Raji (cell line): ENCODE measurements around the gene MAPK12.

Experiments used
- POLR2A ChIP-seq: IDR thresholded peaks from 2 replicates; pipeline ENCODE4 v1.6.1; 2011; ENCODE audit warnings: low read depth, low read length, control low read depth; ENCODE audit not compliant: insufficient read depth

Gene MAPK12

DNA sequence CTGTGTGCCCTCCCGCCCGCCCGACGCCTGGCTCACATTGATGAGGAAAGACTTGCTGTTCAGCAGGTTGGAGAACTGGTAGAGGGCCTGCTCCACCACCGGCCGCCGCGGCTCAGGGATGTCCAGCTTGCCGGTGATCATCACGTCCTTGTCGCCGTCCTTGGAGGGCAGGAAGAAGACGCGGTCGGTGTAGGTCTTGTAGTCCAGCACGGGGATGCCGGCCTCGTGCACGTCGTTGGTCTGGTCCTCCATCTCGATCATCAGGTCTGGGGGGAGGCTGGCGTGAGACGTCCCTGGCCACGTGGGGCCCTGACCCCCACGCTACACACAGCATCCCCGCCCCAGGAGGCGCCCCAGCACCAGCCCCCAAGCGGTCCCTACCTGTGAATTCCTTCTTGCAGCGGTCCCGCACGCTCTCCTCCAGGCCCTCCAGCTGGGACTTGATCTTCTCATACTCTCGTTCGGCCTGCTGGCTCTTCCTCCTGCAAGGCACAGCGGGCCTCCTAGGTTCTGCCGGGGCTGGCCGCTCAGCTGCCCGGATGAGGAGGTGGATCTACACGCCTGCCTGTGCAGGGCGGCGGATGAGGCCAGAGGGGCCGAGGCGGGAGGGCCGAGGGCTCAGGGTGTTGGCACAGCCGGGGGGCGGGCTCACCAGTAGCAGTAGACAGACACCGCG, 19.4 kb upstream of the MAPK12 start:
- no peak for TF ChIP-seq POLR2A

DNA sequence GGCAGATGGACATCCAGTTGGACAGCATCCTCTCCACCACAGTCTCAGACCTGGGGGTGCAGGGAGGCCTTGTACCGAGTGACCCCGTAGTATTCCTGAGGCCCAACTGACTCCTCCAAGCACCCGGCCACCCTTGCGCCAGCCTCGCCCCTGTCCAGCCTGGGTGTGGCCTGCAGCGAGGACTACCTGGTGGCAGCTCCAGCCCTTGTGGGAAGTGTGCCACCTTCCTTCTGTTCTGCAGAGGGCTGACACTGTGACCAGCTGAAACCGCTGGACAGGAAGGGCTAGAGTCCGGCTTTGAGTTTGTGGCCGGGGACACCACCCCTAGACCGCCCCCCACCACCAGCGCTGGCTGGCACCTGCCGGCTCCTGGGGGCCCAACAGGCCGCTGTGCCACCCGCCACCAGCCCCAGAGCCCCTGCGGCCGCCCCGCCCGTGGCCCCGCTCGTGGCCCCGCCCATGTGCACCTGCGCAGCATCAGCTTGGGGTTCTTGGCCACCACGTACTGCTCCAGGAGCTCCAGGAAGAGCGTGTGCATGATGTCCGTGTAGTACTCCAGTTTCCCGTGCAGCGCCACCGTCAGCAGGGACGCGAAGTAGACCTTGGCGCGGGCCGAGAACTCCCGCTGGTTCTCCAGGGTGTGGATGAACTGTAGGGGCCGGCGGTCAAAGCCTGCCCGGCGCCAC, 18.7 kb upstream of the MAPK12 start:
- TF ChIP-seq POLR2A, result no peak

- TF ChIP-seq POLR2A, result no peak
Observed at GRCh38 chr22:50278956-50279619, 17.6 kb upstream of the MAPK12 start.

- TF ChIP-seq POLR2A, result no peak
Observed at GRCh38 chr22:50278461-50278860, 17.0 kb upstream of the MAPK12 start.

DNA sequence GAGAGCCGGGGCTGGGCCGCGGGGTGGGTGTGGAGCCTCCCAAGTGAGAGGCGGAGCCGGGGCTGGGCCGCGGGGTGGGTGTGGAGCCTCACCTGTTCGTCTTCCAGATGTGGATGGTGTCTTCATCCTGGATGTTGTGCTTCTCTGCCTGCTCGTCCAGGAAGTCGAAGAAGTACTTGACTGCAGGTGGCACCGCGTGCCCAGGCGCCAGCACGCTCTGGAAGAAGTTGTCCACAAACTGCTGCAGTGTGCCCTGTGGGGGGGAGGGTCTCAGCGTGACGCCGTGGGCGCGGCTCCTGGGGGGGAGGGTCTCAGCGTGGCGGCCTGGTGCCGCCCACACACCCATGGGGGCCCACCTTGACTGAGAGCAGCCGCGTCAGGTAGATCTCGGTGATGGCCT, 16.3 kb upstream of the MAPK12 start:
- TF ChIP-seq POLR2A, result no peak

DNA sequence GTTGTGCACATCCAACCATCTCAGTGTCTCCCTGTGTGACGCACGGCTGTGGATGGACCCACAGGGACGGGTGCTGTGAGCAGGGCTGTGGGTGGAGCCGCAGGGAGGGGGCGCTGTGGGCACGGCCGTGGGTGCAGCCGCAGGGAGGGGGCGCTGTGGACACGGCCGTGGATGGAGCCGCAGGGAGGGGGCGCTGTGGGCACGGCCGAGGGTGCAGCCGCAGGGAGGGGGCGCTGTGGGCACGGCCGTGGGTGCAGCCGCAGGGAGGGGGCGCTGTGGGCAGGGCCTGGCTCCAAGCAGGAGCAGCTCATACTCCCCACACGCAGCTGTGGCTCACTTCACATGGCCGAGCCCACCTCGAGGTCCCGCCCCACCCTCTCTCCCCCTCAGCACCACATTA, 14.7 kb upstream of the MAPK12 start:
- TF ChIP-seq POLR2A, result 0 out of 2 replicates have a peak, but pooled peaks have one; percentile 27

DNA sequence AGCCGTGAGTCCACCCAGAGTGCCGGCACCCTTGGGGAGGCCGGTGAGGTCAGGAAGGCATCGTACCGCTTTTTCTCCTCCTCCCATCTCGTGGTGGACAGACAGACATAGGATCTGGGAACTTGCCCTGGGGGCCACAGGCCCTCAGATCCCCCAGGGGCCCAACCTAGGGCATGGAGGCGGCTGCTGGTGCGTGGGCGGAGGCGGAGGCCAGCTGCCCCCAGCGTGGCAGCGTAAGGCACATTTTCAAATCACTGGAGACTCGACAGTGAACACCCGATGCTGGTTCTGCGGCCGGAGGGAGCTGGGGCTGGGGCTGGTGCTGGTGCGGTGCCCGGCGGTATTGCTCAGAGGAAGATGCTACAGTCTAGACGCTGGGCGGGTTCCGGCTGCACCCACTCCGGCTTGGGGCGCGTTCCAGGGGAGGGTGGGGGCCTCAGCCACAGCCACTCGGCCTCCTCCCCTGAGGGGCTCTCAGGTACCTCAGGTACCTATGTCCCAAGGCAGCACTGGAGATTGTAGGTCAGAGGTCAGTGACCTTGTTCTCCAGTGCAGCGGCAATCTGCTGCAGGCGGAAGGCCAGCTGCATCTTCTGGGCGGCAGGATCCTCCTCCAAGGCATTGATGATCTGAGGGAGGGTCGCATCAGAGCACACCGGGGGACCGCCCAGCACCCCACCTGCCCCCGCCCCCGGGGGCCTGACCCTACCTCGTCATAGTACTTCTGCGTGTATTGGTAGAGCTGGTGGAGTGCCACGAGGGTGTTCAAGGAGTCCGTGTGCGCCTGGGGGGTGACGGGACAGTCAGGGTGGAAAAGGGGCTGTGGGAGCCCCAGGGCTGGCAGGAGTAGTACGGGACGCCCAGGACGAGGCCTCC, 13.9 kb upstream of the MAPK12 start:
- TF ChIP-seq POLR2A, result no peak

- no peak for TF ChIP-seq POLR2A
Observed at GRCh38 chr22:50274771-50275170, 13.3 kb upstream of the MAPK12 start.

DNA sequence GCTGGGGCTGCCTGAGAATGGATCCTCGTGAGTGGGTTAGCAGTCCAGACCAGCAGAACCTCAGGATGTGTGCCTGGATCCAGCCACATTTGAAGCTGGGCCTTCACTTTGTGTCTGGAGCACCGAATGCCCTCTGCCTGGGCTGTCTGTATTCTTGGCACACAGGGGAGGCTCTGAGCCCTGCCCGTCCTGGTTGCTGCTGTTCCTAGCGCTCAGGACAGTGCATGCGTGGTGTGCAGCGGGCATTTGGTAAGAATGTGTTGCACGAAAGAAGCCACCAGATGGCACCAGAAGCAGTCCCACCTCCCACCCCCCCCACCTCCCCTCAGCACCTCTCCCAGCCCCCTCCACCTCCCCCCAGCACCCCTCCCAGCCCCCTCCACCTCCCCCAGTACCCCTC, 12.8 kb upstream of the MAPK12 start:
- TF ChIP-seq POLR2A, result no peak

DNA sequence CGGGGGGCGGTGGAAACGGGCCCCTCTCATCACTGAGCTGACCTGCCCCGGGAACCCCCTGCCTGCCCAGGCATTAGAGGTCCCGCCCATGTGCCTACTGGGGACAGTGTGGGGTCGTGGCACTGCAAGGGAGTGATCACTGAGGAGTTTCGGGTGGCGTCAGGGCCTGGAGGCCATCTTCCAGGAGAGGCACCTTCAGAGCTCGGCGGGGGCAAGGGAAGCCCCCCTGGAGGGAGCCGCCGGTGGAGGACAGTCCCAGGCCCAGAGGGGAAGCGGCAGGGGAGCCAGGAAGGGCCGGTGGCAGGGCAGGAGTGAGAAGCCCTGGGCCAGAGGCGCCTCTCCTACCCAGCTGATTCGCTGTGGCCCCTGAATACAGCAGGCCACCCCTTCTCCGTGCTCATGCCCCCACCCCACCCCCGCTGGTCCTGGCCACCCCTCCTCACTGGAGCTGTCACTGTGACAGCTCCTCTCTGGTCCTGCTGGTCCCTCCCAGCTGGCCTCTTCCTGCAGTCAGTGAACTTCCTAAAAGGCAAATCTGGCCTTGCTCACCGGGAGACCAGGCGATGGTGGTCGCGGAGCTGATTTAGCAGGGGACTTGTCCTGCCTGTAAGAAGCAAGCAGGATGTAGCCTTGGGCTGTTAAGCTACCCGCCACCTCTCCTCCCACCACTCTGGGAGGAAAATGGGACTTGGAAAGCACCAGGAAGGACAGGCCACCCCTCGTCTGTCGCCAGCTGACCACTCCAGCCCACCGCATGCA, 10.7 kb upstream of the MAPK12 start:
- TF ChIP-seq POLR2A, result no peak

DNA sequence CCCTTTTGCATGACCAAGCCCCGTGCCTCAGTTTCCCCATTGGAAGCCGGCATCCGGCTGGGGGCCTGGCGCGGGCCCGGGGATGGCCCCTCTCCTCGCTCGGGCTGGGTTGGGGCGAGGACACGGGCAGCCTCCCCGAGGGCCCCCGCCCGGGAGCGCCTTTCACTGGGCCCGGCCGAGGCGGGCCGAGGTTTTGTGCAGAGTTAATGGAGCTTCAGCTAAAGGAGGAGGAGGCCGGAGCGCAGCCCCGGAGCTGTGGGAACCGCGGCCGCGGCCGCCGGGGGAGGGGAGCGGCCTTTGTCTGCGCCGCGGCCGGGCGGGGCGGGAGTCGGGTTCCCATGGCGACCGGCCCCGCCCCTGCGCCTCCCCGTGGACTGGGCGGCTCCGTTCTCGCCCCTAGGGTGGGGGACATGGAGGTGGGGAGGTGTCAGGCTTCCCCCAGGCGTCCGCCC, 10.1 kb upstream of the MAPK12 start:
- TF ChIP-seq POLR2A, result no peak

GRCh38 chr22:50270666-50271394, 9.3 kb upstream of the MAPK12 start:
- TF ChIP-seq POLR2A, result no peak

DNA sequence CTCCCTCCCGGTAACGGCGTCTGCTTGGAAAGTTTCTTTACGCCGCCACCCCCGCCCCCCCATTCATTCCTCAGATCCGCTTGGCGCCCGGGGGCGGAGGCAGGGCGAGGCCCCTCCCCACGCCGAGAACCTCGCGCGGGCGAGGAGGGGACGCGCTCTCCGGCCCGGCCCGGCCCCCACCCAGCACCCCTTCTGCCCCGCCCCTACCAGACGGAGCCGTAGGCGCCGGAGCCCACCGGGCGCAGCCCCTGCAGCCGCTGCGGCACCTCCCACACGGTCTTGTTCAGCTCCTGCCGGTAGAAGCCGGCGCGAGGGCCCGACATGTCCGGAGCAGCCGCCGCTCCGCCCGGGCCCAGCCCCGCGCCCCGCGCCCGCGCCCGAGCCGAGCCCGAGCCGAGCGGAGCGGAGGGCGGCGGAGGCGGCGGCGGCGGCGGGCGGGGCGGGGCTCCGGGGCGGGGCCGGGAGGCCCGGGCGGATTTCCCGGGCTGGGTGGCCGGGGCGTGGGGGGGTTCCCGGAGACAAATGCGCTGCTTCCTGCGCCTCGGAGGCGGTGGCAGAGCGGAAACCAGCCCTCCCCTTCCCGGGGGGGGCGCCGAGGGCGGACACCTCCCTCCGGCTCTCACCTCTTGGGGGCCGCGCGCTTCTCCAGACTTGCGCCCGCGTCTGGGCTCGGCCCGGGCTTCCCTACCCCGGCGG, 8.6 kb upstream of the MAPK12 start, which contains the start of gene MAPK11:
Gene MAPK11 (minus strand): TSS at position 411 of the 696 bp plus-strand sequence. CDS start 88 bp downstream, at position 323.
- no peak for TF ChIP-seq POLR2A
